NCI-H2171 (cell line): Measurements from ENCODE around the gene GAPVD1.
A peak's percentile ranks its signal among the peaks of the same experiment; 100 is the strongest.
"Not testable (repeated sequence)": the region's sequence is repeated elsewhere in the genome, so short reads cannot be mapped to it uniquely, and the experiment has no call there.

Source experiments
- DNase-seq: peaks from one replicate; lab custom pipeline; 2025; lab: John Stamatoyannopoulos, UW

The GAPVD1 gene

GRCh38 chr9:125246261-125246667 is 15.4 kb upstream of the GAPVD1 start:
- DNase-seq = no peak

GRCh38 chr9:125254231-125254630 is 7.4 kb upstream of the GAPVD1 start:
- no peak for DNase-seq

- no peak for DNase-seq
These were observed 5.7 kb upstream of the GAPVD1 start for GRCh38 chr9:125255781-125256391.

- DNase-seq = no peak
These were observed 3.4 kb upstream of the GAPVD1 start for GRCh38 chr9:125258160-125258785.

- DNase-seq = no peak
These were observed 2.6 kb upstream of the GAPVD1 start for GRCh38 chr9:125258832-125259534.

GRCh38 chr9:125260561-125260960 is 1.1 kb upstream of the GAPVD1 start:
- DNase-seq = no peak

- no peak for DNase-seq
These were observed 817 bp downstream of the GAPVD1 start for GRCh38 chr9:125262294-125262991.

- not testable (repeated sequence) for DNase-seq
These were observed 2.4 kb downstream of the GAPVD1 start for GRCh38 chr9:125264068-125264467.

- no peak for DNase-seq
These were observed 6.9 kb downstream of the GAPVD1 start for GRCh38 chr9:125268394-125269013.

- DNase-seq = no peak
These were observed 7.4 kb downstream of the GAPVD1 start for GRCh38 chr9:125269014-125269397.

- DNase-seq = no peak
These were observed 9.5 kb downstream of the GAPVD1 start for GRCh38 chr9:125271081-125271480.

- DNase-seq = no peak
These were observed 11.1 kb downstream of the GAPVD1 start for GRCh38 chr9:125272697-125273096.

GRCh38 chr9:125276771-125277170 is 15.1 kb downstream of the GAPVD1 start:
- DNase-seq = no peak

- DNase-seq = no peak
These were observed 15.8 kb downstream of the GAPVD1 start for GRCh38 chr9:125277411-125277810.

GRCh38 chr9:125280945-125281344 is 19.3 kb downstream of the GAPVD1 start:
- peak; percentile 56 for DNase-seq

GRCh38 chr9:125284855-125285254 is 23.2 kb downstream of the GAPVD1 start:
- no peak for DNase-seq

GRCh38 chr9:125286935-125287433 is 25.4 kb downstream of the GAPVD1 start:
- not testable (repeated sequence) for DNase-seq

- DNase-seq = no peak
These were observed 31.5 kb downstream of the GAPVD1 start for GRCh38 chr9:125293134-125293533.

GRCh38 chr9:125295657-125296056 is 34.0 kb downstream of the GAPVD1 start:
- DNase-seq = no peak

GRCh38 chr9:125296843-125297372 is 35.3 kb downstream of the GAPVD1 start:
- no peak for DNase-seq

- DNase-seq = no peak
These were observed 36.3 kb downstream of the GAPVD1 start for GRCh38 chr9:125297917-125298316.

GRCh38 chr9:125302241-125302640 is 40.6 kb downstream of the GAPVD1 start:
- no peak for DNase-seq
